Glomerular endothelial cell (primary cell): Measurements from ENCODE around the gene ARHGAP27. TPM values are rescaled to one million over a fixed set of nuclear protein-coding genes. Genes with fewer than 3 reads are reported as not detected.
"Not testable (repeated sequence)": the region's sequence is repeated elsewhere in the genome, so short reads cannot be mapped to it uniquely, and the experiment has no call there.

ENCODE experiments used
- DNase-seq: peaks from one replicate; pipeline ENCODE4 v3.0.0-alpha.2; 2011; ENCODE audit warnings: low read depth, low spot score; ENCODE audit errors: extremely low read depth
- total RNA-seq: library from RNA; depleted of rRNA; stranded (reverse); fragments of >200 nt; gene quantifications from 2 replicates; pipeline ENCODE4 v1.2.3, GENCODE V29; 2015

The ARHGAP27 gene
- total RNA-seq, 1 donor from 2014 or later: 71.2 TPM

DNA sequence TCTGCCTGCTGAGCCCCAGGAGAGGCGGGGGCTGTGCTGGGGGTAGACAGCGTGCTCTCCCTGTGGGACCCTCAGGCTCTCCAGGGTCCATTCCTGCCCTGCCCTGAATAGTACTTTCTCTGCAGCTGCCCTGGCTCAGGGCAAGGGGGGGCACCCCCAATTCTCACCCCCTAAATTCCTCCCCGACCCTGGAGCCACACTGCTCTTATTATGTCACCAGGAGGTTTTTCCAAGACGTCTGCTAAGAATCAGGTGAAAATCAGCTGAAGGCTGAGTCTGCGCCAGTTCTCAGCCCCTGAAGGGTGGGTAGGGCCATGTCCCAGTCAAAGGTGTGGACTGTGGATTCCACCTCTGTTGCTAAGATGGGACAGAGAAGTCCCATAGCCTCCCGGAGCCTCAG, 66.0 kb downstream of the ARHGAP27 start:
- DNase-seq: no peak

GRCh38 chr17:45366049-45366448, 66.6 kb downstream of the ARHGAP27 start:
- no peak for DNase-seq

DNA sequence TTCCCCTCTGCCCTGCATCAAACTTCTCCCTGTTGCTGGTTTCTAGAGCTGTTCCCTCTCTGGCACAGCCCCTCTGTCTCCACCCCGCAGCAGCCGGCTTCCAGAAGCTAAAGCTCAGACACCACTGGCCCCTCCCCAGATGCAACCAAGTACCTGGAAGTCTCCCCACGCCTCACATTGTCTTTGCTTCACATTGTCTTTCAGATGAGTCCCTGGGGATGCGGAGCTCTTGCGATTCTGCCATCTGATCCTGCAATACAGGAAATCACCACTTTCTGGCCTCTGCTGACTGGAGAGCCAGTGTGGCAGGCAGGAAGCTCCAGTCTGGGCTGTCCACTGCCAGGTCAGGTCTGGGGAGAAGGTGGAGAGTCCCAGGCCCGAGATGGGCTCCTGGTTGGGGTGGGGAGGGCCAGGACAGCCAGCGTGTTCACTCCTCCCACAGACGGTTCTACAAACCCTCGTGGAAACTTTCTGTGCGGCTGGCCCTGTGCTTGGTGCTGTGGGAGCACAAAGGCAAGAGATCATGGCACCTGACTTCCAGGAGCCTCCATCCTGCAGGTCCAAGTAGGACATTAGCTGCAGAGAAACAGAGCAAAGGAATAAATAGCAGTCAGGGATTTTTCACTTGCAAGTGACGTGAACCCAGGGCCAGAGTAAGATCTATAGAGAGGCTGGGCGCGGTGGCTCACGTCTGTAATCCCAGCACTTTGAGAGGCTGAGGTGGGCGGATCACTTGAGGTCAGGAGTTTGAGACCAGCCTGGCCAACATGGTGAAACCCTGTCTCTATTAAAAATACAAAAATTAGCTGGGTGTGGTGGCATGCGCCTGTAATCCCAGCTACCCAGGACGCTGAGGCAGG, 67.9 kb downstream of the ARHGAP27 start:
- no peak for DNase-seq

- DNase-seq: no peak
Measured at GRCh38 chr17:45363498-45363897, 69.2 kb downstream of the ARHGAP27 start.

DNA sequence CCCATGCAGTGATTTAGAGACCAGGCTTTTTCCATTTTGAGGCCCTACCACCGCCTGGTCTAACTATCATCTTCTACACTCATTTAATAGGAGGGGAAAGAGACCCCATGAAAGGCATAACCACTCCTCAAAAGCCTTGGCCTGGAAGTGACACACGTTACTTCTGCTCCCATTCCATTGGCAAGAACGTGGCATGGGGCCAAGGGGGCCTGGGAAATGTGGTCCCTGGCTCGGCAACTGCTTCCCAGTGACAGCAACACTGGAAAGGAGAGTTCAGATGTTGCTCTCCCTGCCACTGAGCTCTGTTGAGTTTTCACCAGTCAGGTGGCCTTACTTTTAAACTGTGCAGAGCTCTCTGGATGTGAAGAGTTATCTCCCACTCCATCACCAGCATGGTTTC, 70.7 kb downstream of the ARHGAP27 start:
- DNase-seq: no peak

- no peak for DNase-seq
Measured at GRCh38 chr17:45361451-45361850, 71.2 kb downstream of the ARHGAP27 start.

DNA sequence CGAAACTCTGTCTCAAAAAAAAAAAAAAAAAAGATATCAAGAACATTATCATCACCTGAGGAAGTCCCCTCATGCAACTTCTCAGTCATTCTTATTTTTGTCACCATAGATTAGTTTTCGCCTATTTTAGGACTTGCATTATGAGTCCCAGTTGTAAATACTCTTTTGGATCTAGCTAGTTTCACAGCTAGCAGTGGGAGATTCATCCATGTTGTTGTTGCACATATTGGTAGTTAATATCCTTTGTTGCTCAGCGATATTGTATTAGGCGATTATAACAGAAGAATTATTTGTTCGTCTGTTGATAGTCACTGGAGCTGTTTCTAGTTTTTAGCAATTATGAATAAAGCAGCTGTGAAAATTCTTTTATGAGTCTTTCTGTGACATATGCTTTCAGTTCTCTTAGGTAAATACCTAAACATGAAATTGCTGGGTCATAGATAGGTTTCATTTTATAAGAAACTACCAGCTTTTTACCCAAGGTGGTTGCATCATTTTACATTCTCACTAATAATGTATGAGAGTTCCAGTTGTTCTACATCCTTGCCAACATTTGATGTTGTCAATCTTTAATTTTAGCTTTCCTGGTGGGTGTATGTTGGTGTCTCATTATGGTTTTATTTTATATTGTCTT, 75.2 kb downstream of the ARHGAP27 start:
- no peak for DNase-seq

DNA sequence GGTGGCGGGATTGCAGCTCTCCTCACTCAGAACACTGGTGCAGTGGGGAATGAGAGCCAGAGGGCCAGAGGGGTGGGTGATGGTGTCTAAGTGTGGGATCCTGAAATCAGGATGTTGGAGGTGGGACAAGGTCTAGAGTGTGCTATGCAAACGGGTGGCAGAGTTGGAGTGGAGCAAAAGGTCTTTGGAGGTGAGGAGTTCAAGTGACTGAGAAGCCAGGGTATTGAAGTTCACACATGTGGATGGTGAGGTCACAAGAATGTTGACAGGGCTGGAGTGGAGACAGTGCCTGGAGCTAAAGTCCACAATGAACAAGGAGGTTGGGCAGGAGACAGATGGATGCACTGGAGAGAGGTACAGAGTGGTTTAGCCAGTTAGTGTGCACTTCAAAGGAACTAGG, 77.6 kb downstream of the ARHGAP27 start:
- no peak for DNase-seq

GRCh38 chr17:45353043-45353442, 79.6 kb downstream of the ARHGAP27 start:
- DNase-seq: no peak

DNA sequence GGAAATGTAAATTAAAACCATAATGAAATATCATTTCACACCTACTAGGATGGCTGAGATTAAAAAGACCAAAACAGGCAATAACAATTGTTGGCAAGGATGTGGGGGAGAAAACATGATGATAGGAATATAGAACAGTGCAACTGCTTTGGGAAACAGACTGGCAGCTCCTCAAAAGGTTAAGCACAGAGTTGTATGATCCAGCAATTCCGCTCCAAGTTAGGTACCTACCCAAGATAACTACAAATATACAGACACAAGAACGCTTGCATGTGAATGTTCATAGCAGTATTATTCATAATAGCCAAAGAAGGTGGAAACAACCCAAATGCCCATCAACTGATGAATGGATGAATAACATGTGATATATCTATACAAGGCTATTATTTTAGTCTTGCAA, 80.8 kb downstream of the ARHGAP27 start:
- no peak for DNase-seq

DNA sequence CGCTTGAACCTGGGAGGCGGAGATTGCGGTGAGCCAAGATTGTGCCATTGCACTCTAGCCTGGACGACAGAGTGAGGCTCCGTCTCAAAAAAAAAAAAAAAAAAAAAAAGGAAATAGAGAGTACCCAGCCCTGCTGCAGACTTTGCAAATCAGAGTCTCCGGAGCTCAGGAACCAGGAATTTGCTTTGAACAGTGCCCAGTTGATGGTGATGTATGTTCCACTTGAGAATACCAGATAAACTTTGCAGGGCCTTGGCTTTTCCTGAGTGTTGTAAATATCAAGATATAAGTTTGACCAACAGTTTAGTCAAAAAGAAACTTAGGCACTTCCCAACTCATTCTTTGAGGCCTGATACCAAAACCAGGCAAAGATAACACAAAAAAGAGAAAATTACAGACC, 85.2 kb downstream of the ARHGAP27 start:
- DNase-seq: no peak

- DNase-seq: no peak
Measured at GRCh38 chr17:45346216-45347015, 86.3 kb downstream of the ARHGAP27 start.

DNA sequence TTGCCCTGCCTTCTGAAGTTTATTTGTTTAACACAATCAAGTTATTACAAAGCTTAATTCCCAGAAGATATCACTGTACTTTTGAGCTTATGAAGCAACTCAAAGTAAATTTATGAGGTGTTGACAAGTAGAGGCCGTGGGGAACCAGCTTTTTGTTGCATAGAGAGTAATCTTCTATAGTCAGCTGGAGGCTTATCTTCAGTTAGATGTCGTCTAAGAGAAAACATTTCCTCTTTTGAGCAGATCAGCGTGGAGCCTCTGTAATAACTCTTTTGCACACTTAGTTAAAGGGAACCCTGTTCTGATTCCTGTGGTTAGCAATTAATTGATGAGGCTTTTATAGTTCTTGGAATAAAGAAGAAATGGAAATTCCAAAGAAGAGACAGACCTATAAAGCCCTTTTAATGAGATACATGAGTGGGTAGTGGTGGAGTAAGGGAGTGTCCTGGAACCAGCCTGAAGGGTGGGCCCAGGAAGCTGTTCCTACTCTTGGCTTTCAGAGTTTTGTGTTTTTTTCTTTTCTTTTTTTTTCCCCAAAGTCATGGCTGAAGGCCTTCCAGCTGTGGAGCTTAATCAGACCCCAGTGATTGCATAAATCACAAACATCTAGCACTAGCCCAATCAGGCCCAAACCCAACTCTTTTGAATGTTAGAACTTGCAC, 87.0 kb downstream of the ARHGAP27 start:
- DNase-seq: no peak

GRCh38 chr17:45345246-45345553, 87.5 kb downstream of the ARHGAP27 start:
- DNase-seq: no peak

GRCh38 chr17:45343967-45344664, 88.6 kb downstream of the ARHGAP27 start:
- DNase-seq: not testable (repeated sequence)

Other genes with a start within 250 kb of the ARHGAP27 start
- gene FMNL1, start 211.0 kb downstream of the ARHGAP27 start, total RNA-seq: 3.4 and 4.6 TPM in 2 replicates
- not detected in 2 replicates for gene SPATA32, start 170.8 kb downstream of the ARHGAP27 start, total RNA-seq
- gene MAP3K14, start 115.8 kb downstream of the ARHGAP27 start, total RNA-seq: 5.1 and 9.3 TPM in 2 replicates
- 53.9 and 72.5 TPM in 2 replicates for gene PLEKHM1, start 57.9 kb upstream of the ARHGAP27 start, total RNA-seq